HG02588 (cell line): ENCODE data around the gene INVS.
"Not testable (repeated sequence)": the region's sequence is repeated elsewhere in the genome, so short reads cannot be mapped to it uniquely, and the experiment has no call there.

Experiments
- ATAC-seq: cut with Tn5 transposase; IDR thresholded peaks from one replicate; pipeline ENCODE4 v1.9.1; 2021; ENCODE audit warnings: mild to moderate bottlenecking, moderate library complexity; ENCODE audit not compliant: unreplicated experiment

INVS gene

GRCh38 chr9:100120286-100120685 is 21.2 kb downstream of the INVS start:
- no peak for ATAC-seq

DNA sequence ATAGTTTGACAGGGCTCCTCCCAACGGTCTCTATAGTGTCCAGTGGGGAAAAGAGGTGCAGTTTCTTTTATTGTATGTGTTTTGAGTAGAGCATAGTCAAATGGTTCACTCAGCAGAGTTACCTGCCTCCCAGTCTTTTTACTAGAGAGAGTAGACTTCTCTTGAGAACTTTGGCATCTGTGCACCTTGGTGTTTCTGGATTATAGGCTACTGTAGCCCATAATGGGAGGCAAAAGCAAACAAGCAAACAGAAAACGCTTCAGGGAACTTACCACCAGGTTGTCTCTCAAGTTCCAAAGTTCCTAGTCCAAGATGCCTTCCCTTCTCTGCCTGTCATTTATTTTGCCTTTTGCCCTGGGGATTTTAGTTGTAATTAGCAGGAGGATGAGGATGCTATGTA is 26.2 kb downstream of the INVS start:
- ATAC-seq = no peak

GRCh38 chr9:100125910-100126309 is 26.9 kb downstream of the INVS start:
- ATAC-seq = no peak

GRCh38 chr9:100126423-100126822 is 27.4 kb downstream of the INVS start:
- ATAC-seq = no peak

DNA sequence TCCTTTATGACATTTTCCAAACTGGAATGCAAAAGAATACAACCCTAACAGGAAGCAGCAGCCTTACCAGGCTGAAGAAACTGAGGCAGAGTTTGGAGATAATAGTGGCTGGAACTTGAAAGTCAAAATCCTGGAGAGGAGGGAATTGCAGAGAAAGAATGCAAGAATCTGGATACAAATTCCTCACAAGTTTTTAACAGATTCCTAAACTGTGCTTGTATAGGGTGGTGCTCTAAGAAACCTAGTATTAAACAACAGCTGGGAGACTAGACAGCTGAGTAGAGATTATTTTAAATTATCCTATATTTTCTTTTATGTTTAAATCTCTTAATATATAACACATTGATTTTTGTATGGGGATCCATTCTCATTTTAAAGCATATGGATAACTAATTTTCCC is 30.7 kb downstream of the INVS start:
- no peak for ATAC-seq

DNA sequence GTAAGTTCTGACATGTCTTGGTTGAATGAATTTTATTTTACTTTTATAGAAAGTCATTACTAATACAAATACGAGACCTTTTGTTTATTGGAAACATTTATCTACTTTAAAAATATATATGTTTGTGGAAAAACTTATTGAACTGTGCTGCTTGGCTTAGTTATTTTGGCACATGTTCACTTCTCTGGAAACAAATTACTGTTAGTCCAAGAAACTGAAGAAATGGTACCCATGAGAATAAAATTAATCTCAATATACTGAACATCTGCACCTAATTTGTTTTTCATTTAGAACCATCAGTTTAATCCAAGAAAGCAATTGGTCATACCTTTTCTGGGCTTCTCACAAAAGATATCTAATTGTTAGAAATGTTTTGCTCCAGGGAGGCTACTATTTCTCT is 32.2 kb downstream of the INVS start:
- ATAC-seq = no peak

- no peak for ATAC-seq
Observed at GRCh38 chr9:100131875-100132430, 32.9 kb downstream of the INVS start.

DNA sequence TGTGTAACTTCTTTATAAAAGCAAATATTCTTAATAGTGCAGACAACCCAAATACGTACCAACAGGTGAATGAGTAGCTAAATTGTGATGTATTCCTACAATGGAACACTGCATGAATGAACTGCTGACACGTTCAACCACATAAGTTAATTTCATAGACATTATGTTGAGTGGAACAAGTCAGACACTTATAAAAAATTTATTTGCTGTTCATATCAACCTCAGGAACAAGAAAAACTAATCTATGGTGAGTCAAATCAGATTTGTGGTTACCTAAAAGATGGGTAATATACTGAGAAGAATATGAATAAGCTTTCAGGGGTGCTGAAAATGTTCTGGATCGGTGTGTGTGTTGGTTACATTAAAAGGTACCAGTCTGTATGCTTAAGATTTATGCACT is 35.7 kb downstream of the INVS start:
- ATAC-seq = no peak

GRCh38 chr9:100136799-100137198 is 37.8 kb downstream of the INVS start:
- not testable (repeated sequence) for ATAC-seq

- ATAC-seq = not testable (repeated sequence)
Observed at GRCh38 chr9:100140303-100140702, 41.3 kb downstream of the INVS start.

DNA sequence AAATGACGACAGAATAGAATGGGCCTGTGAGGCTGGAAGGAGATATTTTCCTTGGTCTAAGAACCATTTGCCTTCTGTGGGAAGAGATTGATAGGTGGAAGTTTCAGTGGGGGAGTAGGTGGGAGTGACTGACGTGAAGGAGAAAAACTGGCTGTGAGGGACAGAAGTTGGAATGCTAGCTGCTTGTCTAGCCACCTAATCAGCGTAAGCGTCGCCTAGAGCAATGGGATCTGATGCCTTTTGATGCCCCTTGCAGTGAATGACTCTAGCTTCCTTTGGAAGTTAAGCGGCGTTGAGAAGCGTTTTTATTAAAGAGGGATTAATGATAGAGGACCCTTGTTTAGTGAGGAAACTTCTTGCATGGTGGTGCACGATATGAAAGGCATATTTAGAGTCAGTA is 42.8 kb downstream of the INVS start:
- not testable (repeated sequence) for ATAC-seq

DNA sequence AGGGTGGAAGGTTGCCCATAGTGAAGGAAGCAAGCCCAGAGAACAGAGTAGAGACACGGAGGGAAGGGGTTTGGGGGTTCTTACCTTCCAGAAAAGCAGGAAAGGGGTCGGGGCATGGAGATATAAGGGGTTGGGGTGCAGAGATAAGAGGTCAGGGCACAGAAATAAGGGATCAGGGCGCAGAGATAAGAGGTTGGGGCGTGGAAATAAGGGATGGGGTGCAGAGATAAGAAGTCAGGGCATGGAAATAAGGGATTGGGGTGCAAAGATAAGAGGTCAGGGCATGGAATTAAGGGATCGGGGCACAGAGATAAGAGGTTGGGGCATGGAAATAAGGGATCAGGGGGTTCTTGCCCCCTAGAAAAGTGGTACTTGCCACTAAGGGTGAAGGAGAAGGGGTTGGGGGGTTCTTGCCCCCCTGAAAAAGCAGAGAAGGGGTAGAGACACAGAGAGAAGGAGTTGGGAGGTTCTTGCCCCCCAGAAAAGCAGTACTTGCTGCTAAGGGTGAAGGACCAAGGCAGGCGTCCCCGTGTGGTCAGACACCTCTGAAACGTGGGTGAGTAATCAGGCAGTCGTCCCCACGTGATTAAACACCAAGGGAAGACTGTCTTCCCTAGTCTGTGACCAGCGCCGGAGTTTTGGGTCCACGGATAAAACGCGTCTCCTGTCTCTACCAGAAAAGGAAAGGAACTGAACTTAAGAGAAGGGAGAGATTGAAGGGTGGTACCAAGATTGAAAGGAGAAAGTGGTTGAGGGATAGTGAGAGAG is 46.3 kb downstream of the INVS start:
- ATAC-seq = not testable (repeated sequence)

DNA sequence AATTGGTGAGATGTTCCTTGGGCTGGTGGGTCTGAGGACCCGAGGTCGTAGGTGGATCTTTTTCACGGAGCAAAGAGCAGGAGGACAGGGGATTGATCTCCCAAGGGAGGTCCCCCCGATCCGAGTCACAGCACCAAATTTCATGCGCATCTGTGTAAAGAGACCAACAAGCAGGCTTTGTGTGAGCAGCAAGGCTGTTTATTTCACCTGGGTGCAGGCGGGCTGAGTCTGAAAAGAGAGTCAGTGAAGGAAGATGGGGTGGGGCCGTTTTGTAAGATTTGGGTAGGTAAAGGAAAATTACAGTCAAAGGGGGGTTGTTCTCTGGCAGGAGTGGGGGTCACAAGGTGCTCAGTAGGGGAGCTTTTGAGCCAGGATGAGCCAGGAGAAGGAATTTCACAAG is 46.9 kb downstream of the INVS start:
- not testable (repeated sequence) for ATAC-seq

- ATAC-seq = no peak
Observed at GRCh38 chr9:100150214-100150613, 51.2 kb downstream of the INVS start.

DNA sequence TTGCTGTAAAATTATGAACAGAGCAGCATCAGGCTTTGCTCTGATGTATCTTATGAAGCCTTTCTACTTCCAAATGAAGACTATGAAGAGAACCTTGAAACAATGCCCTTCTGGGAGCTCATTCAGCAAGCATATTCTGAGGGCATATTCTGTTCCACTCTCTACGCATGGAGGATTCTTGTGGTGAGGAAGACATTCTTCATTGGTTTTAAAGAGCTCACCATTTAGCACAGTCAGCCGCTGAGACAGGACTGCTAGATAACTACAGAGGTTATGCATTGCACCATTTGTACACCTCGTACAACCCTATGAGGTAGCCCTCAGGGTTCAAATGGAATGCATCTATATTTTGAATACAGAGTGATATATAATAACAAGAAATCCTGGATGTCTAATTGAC is 61.0 kb downstream of the INVS start:
- no peak for ATAC-seq

DNA sequence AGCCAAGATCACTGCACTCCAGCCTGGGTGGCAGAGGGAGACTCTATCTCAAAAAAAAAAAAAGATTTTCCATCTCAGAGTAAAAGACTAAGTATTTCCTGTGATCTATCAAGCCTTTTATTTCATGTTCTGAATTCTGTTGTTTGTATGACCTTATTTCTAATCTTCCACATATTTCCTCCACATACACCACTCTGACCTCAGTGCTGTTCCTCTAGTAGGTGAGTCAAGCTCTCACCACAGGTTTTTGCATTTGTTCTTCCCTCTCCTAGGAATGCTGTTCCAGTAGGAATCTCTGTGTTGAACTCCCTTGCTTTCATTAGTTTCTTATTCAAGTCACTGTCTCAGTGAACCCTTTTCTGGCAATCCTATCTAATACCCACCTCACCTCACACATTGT is 68.1 kb downstream of the INVS start:
- no peak for ATAC-seq

DNA sequence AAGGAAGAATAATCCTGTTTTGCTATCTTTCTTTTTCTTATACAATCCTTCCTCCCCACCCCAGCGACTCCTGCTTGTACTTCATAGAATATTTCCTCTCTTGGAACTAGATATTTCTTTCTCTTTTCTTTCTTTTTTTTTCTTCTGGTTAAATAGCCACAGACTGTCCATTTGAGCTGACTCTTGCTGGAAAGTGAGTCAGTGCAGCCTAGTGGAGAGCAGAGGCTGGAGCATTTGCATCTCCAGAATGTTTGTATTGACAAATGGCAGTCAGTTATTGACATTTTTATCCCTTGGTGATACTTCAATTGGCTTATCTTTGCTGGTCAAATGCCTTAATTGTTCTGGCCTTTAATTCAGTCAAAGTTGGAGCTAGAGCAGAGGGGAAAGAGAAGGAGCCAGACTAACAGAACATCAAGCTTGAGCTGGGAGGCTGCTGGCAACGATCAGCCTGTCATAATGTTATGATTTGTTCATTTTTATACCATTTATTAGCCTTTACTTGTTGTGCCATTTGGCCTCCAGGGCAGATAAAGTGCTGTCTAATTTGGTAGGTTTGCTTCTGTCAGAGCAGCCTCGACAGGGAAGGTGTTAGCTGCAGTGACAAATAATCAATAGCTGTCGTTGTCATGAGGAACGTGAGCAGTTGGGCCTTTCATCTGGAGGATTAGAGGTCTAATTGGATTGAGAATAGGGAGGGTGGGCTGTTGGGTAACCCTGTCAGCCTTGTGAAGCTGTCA is 69.0 kb downstream of the INVS start:
- no peak for ATAC-seq

DNA sequence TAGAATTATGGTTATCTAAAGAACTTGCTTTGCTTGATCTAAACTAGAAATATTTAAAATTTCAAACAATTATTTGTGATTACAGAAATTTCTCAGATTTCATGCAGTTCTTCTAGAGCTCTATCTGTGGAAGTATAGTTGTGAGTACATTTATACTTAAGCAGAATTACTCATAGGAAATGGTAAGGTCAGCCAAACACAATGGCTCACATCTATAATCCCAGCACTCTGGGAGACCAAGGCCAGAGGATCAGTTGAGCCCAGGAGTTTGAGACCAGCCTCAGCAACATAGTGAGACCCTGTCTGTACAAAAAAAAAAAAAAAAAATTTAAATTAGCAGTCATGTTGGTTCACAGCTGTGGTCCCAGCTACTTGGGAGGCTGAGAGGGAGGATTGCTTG is 71.0 kb downstream of the INVS start:
- ATAC-seq = no peak

DNA sequence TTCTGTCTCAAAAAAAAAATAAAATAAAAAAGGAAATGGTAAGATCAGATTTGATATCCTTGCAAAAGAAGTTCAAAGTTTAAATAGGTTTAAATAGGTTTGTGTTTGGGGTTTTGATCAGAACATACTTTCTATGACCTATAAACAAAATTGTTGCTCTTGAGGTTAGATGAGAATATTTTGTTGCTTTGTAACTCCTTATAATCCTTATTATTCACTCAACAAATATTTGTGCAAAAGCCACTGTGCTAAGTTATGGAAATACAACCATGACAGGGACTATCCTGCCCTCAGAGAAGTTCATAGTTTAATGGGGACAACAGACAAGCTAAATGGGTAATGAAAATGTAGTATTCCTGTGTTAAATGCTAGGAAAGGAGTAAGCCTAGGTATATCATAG is 71.5 kb downstream of the INVS start:
- ATAC-seq = no peak

DNA sequence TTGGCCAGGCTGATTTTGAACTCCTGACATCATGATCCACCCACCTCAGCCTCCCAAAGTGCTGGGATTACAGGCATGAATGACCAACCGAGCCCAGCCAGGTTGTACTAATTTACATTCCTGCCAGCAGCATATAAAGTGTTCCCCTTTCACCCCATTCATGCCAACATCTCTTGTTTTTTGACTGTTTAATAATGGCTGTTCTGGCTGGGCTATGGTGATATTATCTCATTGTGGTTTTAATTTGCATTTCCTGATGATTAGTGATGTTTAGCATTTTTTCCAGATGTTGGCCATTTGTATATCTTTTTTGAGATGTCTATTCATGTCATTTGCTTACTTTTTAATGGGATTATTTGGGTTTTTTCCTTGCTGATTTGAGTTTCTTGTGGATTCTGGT is 87.3 kb downstream of the INVS start:
- no peak for ATAC-seq

- ATAC-seq = no peak
Observed at GRCh38 chr9:100190339-100190738, 91.3 kb downstream of the INVS start.

- ATAC-seq = no peak
Observed at GRCh38 chr9:100191264-100191663, 92.2 kb downstream of the INVS start.
